HG02763 (cell line): ENCODE data around the gene CLDND1.
A peak's percentile ranks its signal among the peaks of the same experiment; 100 is the strongest.
"Not testable (repeated sequence)": the region's sequence is repeated elsewhere in the genome, so short reads cannot be mapped to it uniquely, and the experiment has no call there.

Experiments
- ATAC-seq: cut with Tn5 transposase; IDR thresholded peaks from one replicate; pipeline ENCODE4 v1.9.1; 2021; ENCODE audit warnings: mild to moderate bottlenecking, moderate library complexity; ENCODE audit not compliant: unreplicated experiment

Gene CLDND1

GRCh38 chr3:98522544-98523281, at the start of gene CLDND1:
Gene CLDND1, minus strand, starts transcription at chr3:98522902. Its CDS starts 1,478 bp downstream, at chr3:98521424.
- peak; percentile 87 for ATAC-seq

DNA sequence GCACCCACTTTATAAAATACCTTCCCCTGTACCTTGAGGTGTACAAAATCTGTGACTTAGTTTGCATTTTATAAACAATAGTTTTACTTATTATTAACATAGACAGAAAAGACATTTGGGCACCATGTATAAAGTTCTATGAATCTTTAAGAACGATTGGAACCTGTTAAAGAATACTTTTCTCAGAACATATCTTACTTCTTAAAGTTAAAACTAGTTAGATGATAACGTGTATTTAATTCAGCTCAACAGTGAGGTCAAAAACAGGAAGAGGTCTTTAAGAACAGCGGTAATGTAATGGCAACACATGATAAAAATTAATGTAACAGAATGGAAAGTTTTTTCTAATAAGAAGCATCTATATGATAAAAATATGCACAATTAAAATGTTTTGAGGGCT, 45.7 kb upstream of the CLDND1 start:
- ATAC-seq: no peak

GRCh38 chr3:98567666-98568270, 45.1 kb upstream of the CLDND1 start:
- peak; percentile 34 for ATAC-seq

GRCh38 chr3:98565843-98566242, 43.1 kb upstream of the CLDND1 start:
- no peak for ATAC-seq

DNA sequence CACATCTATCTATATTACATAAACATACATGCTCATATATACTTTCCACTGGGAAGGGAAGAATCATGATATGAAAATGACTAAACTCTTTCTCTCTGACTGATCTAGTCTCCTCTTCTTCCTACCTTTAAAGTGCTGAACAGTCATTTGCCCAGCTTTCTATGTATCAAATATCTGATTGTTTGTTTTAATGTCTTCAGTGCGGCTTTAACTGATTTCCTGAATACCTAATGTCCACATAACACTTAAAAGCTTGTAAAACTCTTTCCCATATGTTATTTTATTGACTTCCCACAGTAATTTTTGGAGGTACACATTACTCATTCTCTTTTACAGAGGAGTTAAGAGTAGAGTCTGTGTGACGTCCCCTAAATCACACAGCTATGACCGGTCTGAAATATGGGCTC, 42.5 kb upstream of the CLDND1 start:
- no peak for ATAC-seq

- peak; percentile 3 for ATAC-seq
These were observed 41.7 kb upstream of the CLDND1 start for GRCh38 chr3:98564282-98565005.

- peak; percentile 61 for ATAC-seq
These were observed 41.1 kb upstream of the CLDND1 start for GRCh38 chr3:98563661-98564281.

GRCh38 chr3:98561727-98562521, 39.2 kb upstream of the CLDND1 start:
- no peak for ATAC-seq

DNA sequence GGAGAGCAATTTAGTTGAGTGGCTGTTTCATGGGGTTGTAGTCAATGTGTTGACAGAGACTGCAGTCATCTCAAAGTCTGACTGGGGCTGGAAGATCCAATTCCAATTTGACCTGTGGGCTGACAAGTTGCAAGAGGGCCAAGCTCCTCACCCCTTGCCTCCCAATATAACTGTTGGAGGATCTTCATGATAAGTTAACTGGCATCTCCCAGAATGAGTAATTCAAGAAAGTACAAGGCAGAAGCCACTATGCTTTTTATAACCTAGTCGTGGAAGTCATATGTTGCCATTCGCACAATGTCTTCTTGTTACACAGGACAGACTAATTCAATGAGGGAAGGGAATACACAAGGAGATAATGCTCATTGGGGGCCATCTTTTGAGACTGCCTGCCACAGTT, 38.2 kb upstream of the CLDND1 start:
- no peak for ATAC-seq

GRCh38 chr3:98559769-98560168, 37.1 kb upstream of the CLDND1 start:
- not testable (repeated sequence) for ATAC-seq

GRCh38 chr3:98558100-98558827, 35.6 kb upstream of the CLDND1 start:
- ATAC-seq: no peak

GRCh38 chr3:98557324-98558010, 34.8 kb upstream of the CLDND1 start:
- ATAC-seq: peak; percentile 18

DNA sequence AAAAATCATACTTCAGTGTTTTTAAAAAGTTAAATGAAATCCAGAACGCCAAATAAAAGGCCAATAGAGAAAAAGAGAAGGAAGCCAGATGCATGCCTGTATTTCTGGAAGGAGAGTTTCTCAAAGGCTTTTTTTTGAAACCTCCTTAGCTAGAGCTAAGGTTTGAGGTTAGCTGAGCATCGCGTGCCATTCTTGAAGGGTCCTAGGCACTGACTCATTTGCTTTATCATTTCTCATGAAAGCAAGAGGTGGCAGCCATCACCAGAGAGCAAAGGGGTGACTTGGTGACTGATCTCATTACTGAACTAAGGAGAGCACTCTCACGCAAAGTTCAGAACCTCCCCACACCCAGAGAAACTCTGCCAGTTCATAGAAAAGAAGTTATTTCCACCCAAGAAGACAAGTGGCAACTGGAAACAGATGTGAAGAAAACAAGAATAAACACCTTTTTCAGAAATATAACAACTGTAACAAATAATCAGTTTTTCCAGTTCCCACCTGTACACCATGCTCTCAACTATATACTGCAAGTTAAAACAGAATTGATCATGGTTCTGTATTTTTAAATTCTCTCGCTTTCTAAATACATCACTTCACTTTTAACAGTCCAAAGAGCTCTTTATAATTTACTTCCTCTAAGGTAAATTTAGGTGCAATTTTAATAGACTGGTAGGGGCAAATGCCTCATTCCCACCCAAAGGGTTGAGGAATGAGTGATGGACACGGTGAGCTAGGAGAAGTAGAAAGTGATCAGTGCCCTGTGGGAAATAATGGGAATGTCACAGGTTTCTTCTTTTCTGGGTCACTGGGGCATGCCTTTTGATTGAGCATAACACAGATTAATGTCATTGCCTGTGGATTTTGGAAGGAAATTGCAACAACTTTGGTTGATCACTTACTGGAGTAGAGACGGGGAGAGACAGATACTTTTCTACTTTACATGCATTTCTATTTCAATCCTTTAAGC, 33.7 kb upstream of the CLDND1 start:
- ATAC-seq: peak; percentile 77

- ATAC-seq: no peak
These were observed 32.3 kb upstream of the CLDND1 start for GRCh38 chr3:98555025-98555379.

GRCh38 chr3:98554580-98554979, 31.9 kb upstream of the CLDND1 start:
- no peak for ATAC-seq

DNA sequence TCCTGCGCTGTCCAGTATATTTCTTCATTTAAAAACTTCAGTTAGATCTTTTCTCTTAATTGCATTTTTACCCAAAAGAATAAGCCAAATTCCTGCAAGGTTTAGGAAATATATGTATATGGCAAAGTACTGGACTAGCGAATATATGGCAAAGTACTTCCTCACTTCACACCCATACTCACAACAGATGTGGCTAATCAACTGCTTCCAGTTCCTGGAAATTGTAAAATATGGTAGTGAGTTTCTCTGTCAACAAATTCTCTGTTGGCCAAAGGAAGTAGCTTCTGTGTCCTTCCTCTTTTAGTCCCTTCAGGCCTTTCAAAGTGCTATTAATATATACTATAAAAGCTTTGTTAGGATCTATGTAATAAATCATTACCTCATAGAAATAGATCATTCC, 31.1 kb upstream of the CLDND1 start:
- ATAC-seq: no peak

- ATAC-seq: no peak
These were observed 30.4 kb upstream of the CLDND1 start for GRCh38 chr3:98553021-98553563.
